Stimulated activated CD4-positive, alpha-beta T cell treated with anti-CD3 and anti-CD28 coated beads, TNF-alpha, amount 100 ng/mL, for 24 hours (primary cell): ENCODE data around the gene DYNC1I2.

ENCODE experiments used
- DNase-seq, 3 experiments: peaks; one replicate each; pipeline ENCODE4 v3.0.0-alpha.2; 2020; ENCODE audit warnings: low read depth in 3 of 3

Gene DYNC1I2

GRCh38 chr2:171778515-171778914 is 91.2 kb downstream of the DYNC1I2 start:
- no peak for DNase-seq

GRCh38 chr2:171785450-171785849 is 98.2 kb downstream of the DYNC1I2 start:
- no peak for DNase-seq

GRCh38 chr2:171787333-171788072 is 100.2 kb downstream of the DYNC1I2 start:
- DNase-seq, result no peak

- DNase-seq, result no peak
Measured at GRCh38 chr2:171788316-171788993, 101.2 kb downstream of the DYNC1I2 start.

- no peak for DNase-seq
Measured at GRCh38 chr2:171789956-171790355, 102.7 kb downstream of the DYNC1I2 start.

- DNase-seq, result no peak
Measured at GRCh38 chr2:171791361-171791760, 104.1 kb downstream of the DYNC1I2 start.

- DNase-seq, result no peak
Measured at GRCh38 chr2:171792157-171792556, 104.9 kb downstream of the DYNC1I2 start.

- DNase-seq, result no peak
Measured at GRCh38 chr2:171792886-171793580, 105.8 kb downstream of the DYNC1I2 start.

- no peak for DNase-seq
Measured at GRCh38 chr2:171793691-171794678, 106.7 kb downstream of the DYNC1I2 start.

GRCh38 chr2:171794918-171795317 is 107.6 kb downstream of the DYNC1I2 start:
- no peak for DNase-seq
